Fibroblast of lung (primary cell): ENCODE measurements around the gene ARF1.

Source experiments
- CTCF ChIP-seq, 2 donors: IDR thresholded peaks in 1 of 2; conservative IDR thresholded peaks in 1 of 2; 1 replicate in 1 of 2; 2 replicates in 1 of 2; pipeline ENCODE4 v1.5.1; 2011 to 2012; ENCODE audit warnings: low read length in 2 of 2, control low read depth in 1 of 2, inconsistent platforms in 1 of 2, low read depth in 1 of 2, mild to moderate bottlenecking in 1 of 2
- EZH2 ChIP-seq: IDR thresholded peaks from 2 replicates; pipeline ENCODE4 v1.5.1; 2012; ENCODE audit warnings: low read length, control low read depth, mild to moderate bottlenecking; ENCODE audit errors: missing control alignments

- no peak for TF ChIP-seq CTCF (conservative IDR thresholded peaks at IDR 0.05 in 1 of 2, IDR thresholded peaks at IDR 0.05 in 1 of 2; ENCODE audit: low read depth in 1 of 2, low read length in 2 of 2)
- no peak for TF ChIP-seq EZH2
These were observed at the start of gene ARF1 for GRCh38 chr1:228082214-228082917.
